SK-N-SH treated with all-trans-retinoic acid at 6 μM for 48 hours (cell line): ENCODE measurements around the gene FCHSD2.

ENCODE experiments used
- ATAC-seq: fragments of 200-7000 bp; cut with Tn5 transposase; 3 replicates; pipeline ENCODE4 v1.9.1; 2020; ENCODE audit warnings: mild to moderate bottlenecking, moderate library complexity
- ARNTL ChIP-seq: fragments of 450-650 bp; formaldehyde crosslinking; IDR thresholded peaks from 2 replicates; pipeline ENCODE4 v1.5.0; 2020; ENCODE audit warnings: low read depth, mild to moderate bottlenecking, moderate library complexity, borderline replicate concordance
- CSDC2 ChIP-seq: fragments of 250-450 bp; sonication (Bioruptor Pico); IDR thresholded peaks from 2 replicates; pipeline ENCODE4 v1.5.0; 2020; ENCODE audit warnings: mild to moderate bottlenecking, moderate library complexity
- CSRNP3 ChIP-seq: fragments of 250-450 bp; sonication (Bioruptor Pico); IDR thresholded peaks from 2 replicates; pipeline ENCODE4 v1.5.1; 2021; ENCODE audit warnings: mild to moderate bottlenecking, moderate library complexity
- GLIS3 ChIP-seq: fragments of 250-450 bp; sonication (Bioruptor Pico); IDR thresholded peaks from 2 replicates; pipeline ENCODE4 v1.5.0; 2020; ENCODE audit warnings: mild to moderate bottlenecking, moderate library complexity
- ISL1 ChIP-seq: fragments of 250-450 bp; sonication (Bioruptor Pico); IDR thresholded peaks from 2 replicates; pipeline ENCODE4 v2.1.2; 2022; ENCODE audit warnings: mild to moderate bottlenecking, moderate library complexity
- OSR1 ChIP-seq: fragments of 250-450 bp; sonication (Bioruptor Pico); IDR thresholded peaks from 2 replicates; pipeline ENCODE4 v1.8.0; 2022; ENCODE audit warnings: moderate library complexity, mild to moderate bottlenecking, inconsistent platforms
- POU6F1 ChIP-seq: fragments of 250-450 bp; sonication (Bioruptor Pico); IDR thresholded peaks from 2 replicates; pipeline ENCODE4 v1.8.0; 2021; ENCODE audit warnings: low read depth, mild to moderate bottlenecking, moderate library complexity, borderline replicate concordance
- PPARA ChIP-seq: fragments of 250-450 bp; sonication (Bioruptor Pico); IDR thresholded peaks from 2 replicates; pipeline ENCODE4 v1.5.0; 2020; ENCODE audit warnings: mild to moderate bottlenecking, borderline replicate concordance
- RARB ChIP-seq: fragments of 250-450 bp; sonication (Bioruptor Pico); IDR thresholded peaks from 2 replicates; pipeline ENCODE4 v1.8.0; 2021; ENCODE audit warnings: mild to moderate bottlenecking, moderate library complexity
- SNAI2 ChIP-seq: fragments of 250-450 bp; sonication (Bioruptor Pico); IDR thresholded peaks from 2 replicates; pipeline ENCODE4 v1.5.0; 2020; ENCODE audit warnings: mild to moderate bottlenecking, moderate library complexity
- TCF4 ChIP-seq: fragments of 250-450 bp; sonication (Bioruptor Pico); IDR thresholded peaks from 2 replicates; pipeline ENCODE4 v1.8.0; 2021; ENCODE audit warnings: mild to moderate bottlenecking, moderate library complexity, borderline replicate concordance
- TOX ChIP-seq: fragments of 250-450 bp; sonication (Bioruptor Pico); IDR thresholded peaks from 2 replicates; pipeline ENCODE4 v1.8.0; 2021; ENCODE audit warnings: mild to moderate bottlenecking, moderate library complexity, borderline replicate concordance
- TSHZ2 ChIP-seq: fragments of 250-450 bp; sonication (Bioruptor Pico); IDR thresholded peaks from 2 replicates; pipeline ENCODE4 v1.5.0; 2020; ENCODE audit warnings: mild to moderate bottlenecking, moderate library complexity
- ZC3H10 ChIP-seq: fragments of 250-450 bp; sonication (Bioruptor Pico); IDR thresholded peaks from 2 replicates; pipeline ENCODE4 v1.5.1; 2021; ENCODE audit warnings: mild to moderate bottlenecking, moderate library complexity
- ZFP3 ChIP-seq: fragments of 250-450 bp; sonication (Bioruptor Pico); IDR thresholded peaks from 2 replicates; pipeline ENCODE4 v1.5.0; 2020; ENCODE audit warnings: mild to moderate bottlenecking, moderate library complexity
- ZFP30 ChIP-seq: fragments of 450-650 bp; formaldehyde crosslinking; IDR thresholded peaks from 2 replicates; pipeline ENCODE4 v1.5.0; 2022; ENCODE audit warnings: mild to moderate bottlenecking, moderate library complexity
- ZNF565 ChIP-seq: fragments of 450-650 bp; formaldehyde crosslinking; conservative IDR thresholded peaks from 2 replicates; pipeline ENCODE4 v1.5.0; 2020; ENCODE audit warnings: low read depth, mild to moderate bottlenecking, moderate library complexity
- ZNF70 ChIP-seq: fragments of 450-650 bp; formaldehyde crosslinking; IDR thresholded peaks from 2 replicates; pipeline ENCODE4 v1.5.0; 2020; ENCODE audit warnings: mild to moderate bottlenecking, moderate library complexity
- ZNF8 ChIP-seq: fragments of 450-650 bp; formaldehyde crosslinking; IDR thresholded peaks from 2 replicates; pipeline ENCODE4 v1.5.0; 2020; ENCODE audit warnings: mild to moderate bottlenecking, moderate library complexity

Gene FCHSD2

GRCh38 chr11:73164803-73165540 is 22.9 kb upstream of the FCHSD2 start (continued):
- no peak for TF ChIP-seq TSHZ2 (CRISPR knock-in tag)
- no peak for TF ChIP-seq GLIS3
- TF ChIP-seq, all 23 proteins: peak for 0

GRCh38 chr11:73163638-73164174 is 21.6 kb upstream of the FCHSD2 start:
- TF ChIP-seq ZFP3 (CRISPR knock-in tag) (no peak), ZFP30 (CRISPR knock-in tag) (no peak), TOX (CRISPR knock-in tag) (no peak), ZNF565 (CRISPR knock-in tag) (no peak), GLIS3 (no peak), POU6F1 (CRISPR knock-in tag) (no peak), ARNTL (CRISPR knock-in tag) (no peak), ZC3H10 (CRISPR knock-in tag) (no peak), CSRNP3 (CRISPR knock-in tag) (no peak), ZNF70 (CRISPR knock-in tag) (no peak), TCF4 (CRISPR knock-in tag) (no peak), ZNF8 (CRISPR knock-in tag) (no peak), ISL1 (CRISPR knock-in tag) (no peak), OSR1 (no peak), TSHZ2 (CRISPR knock-in tag) (no peak), PPARA (no peak), SNAI2 (CRISPR knock-in tag) (no peak)
- ATAC-seq: no peak

- TF ChIP-seq ISL1 (CRISPR knock-in tag) (no peak), ARNTL (CRISPR knock-in tag) (no peak), CSRNP3 (CRISPR knock-in tag) (no peak), SNAI2 (CRISPR knock-in tag) (no peak), ZNF565 (CRISPR knock-in tag) (no peak), ZFP30 (CRISPR knock-in tag) (no peak), RARB (CRISPR knock-in tag) (no peak), ZC3H10 (CRISPR knock-in tag) (no peak), CSDC2 (CRISPR knock-in tag) (no peak), ZNF8 (CRISPR knock-in tag) (no peak), POU6F1 (CRISPR knock-in tag) (no peak), OSR1 (no peak)
- ATAC-seq: no peak
These were observed 20.1 kb upstream of the FCHSD2 start for GRCh38 chr11:73162196-73162740.
